ENCODE measurements around the gene FHAD1. TPM values are rescaled to one million over a fixed set of nuclear protein-coding genes. Genes with fewer than 3 reads are reported as not detected.
A peak's percentile ranks its signal among the peaks of the same experiment; 100 is the strongest.

FHAD1 gene
- total RNA-seq, 1 donor from 2014 or later, result not detected

- Mint-ChIP-seq H3K4me1 (ENCODE audit: low read depth) (no peaks in the 10 kb centered on the region), H3K27me3 (ENCODE audit: low read depth) (peaks cover 13% of the 10 kb centered on the region), H3K9me3 (no peaks in the 10 kb centered on the region), H3K36me3 (ENCODE audit: low read depth) (no peaks in the 10 kb centered on the region), H3K27ac (no peak overlapping the region), H3K4me3 (ENCODE audit: low read depth) (no peak overlapping the region)
- intact Hi-C loops (cut with micrococcal nuclease), result loop anchor here (5.0 kb wide), 1 partner anchor 38 kb away; no protein-coding TSS in a partner anchor
- DNase-seq (ENCODE audit: low spot score), result no peak
Observed at GRCh38 chr1:15224259-15224869, 22.7 kb upstream of the FHAD1 start.

GRCh38 chr1:15224974-15225373 lies 22.0 kb upstream of the FHAD1 start:
- no peak overlapping the region for H3K4me3 Mint-ChIP-seq (ENCODE audit: low read depth)
- no peak for DNase-seq (ENCODE audit: low spot score)
- H3K4me1 Mint-ChIP-seq (ENCODE audit: low read depth), result no peaks in the 10 kb centered on the region
- H3K36me3 Mint-ChIP-seq (ENCODE audit: low read depth), result no peaks in the 10 kb centered on the region
- H3K9me3 Mint-ChIP-seq, result no peaks in the 10 kb centered on the region
- H3K27ac Mint-ChIP-seq, result no peak overlapping the region
- peaks cover 18% of the 10 kb centered on the region for H3K27me3 Mint-ChIP-seq (ENCODE audit: low read depth)
- intact Hi-C loops (cut with micrococcal nuclease), result loop anchor here (5.0 kb wide), 1 partner anchor 37 kb away; no protein-coding TSS in a partner anchor

- intact Hi-C loops (cut with micrococcal nuclease), result no loop called here
- no peaks in the 10 kb centered on the region for H3K4me1 Mint-ChIP-seq (ENCODE audit: low read depth)
- no peaks in the 10 kb centered on the region for H3K36me3 Mint-ChIP-seq (ENCODE audit: low read depth)
- no peak overlapping the region for H3K4me3 Mint-ChIP-seq (ENCODE audit: low read depth)
- no peak overlapping the region for H3K27ac Mint-ChIP-seq
- no peak for DNase-seq (ENCODE audit: low spot score)
- peaks cover 20% of the 10 kb centered on the region for H3K27me3 Mint-ChIP-seq (ENCODE audit: low read depth)
- H3K9me3 Mint-ChIP-seq, result no peaks in the 10 kb centered on the region
Observed at GRCh38 chr1:15225461-15225860, 21.6 kb upstream of the FHAD1 start.

- intact Hi-C loops (cut with micrococcal nuclease), result no loop called here
- no peaks in the 10 kb centered on the region for H3K9me3 Mint-ChIP-seq
- peaks cover 16% of the 10 kb centered on the region for H3K27me3 Mint-ChIP-seq (ENCODE audit: low read depth)
- H3K4me3 Mint-ChIP-seq (ENCODE audit: low read depth), result no peak overlapping the region
- no peak overlapping the region for H3K27ac Mint-ChIP-seq
- DNase-seq (ENCODE audit: low spot score), result no peak
- peaks cover 5% of the 10 kb centered on the region for H3K4me1 Mint-ChIP-seq (ENCODE audit: low read depth)
- no peaks in the 10 kb centered on the region for H3K36me3 Mint-ChIP-seq (ENCODE audit: low read depth)
Observed at GRCh38 chr1:15226388-15227255, 20.4 kb upstream of the FHAD1 start.

- Mint-ChIP-seq H3K27me3 (ENCODE audit: low read depth) (peaks cover 10% of the 10 kb centered on the region), H3K9me3 (no peaks in the 10 kb centered on the region), H3K4me1 (ENCODE audit: low read depth) (peaks cover 20% of the 10 kb centered on the region), H3K27ac (no peak overlapping the region), H3K36me3 (ENCODE audit: low read depth) (no peaks in the 10 kb centered on the region), H3K4me3 (ENCODE audit: low read depth) (no peak overlapping the region)
- intact Hi-C loops (cut with micrococcal nuclease), result loop anchor here (5.0 kb wide), 1 partner anchor 183 kb away; no protein-coding TSS in a partner anchor
- DNase-seq (ENCODE audit: low spot score), result no peak
Observed at GRCh38 chr1:15229707-15230131, 17.3 kb upstream of the FHAD1 start.

- no peaks in the 10 kb centered on the region for H3K36me3 Mint-ChIP-seq (ENCODE audit: low read depth)
- peaks cover 27% of the 10 kb centered on the region for H3K4me1 Mint-ChIP-seq (ENCODE audit: low read depth)
- H3K27ac Mint-ChIP-seq, result peak overlapping the region; percentile 38
- intact Hi-C loops (cut with micrococcal nuclease), result loop anchor here (1.0 to 5.0 kb wide), 2 partner anchors 18 to 181 kb away; no protein-coding TSS in a partner anchor
- H3K4me3 Mint-ChIP-seq (ENCODE audit: low read depth), result no peak overlapping the region
- H3K9me3 Mint-ChIP-seq, result no peaks in the 10 kb centered on the region
- peaks cover 12% of the 10 kb centered on the region for H3K27me3 Mint-ChIP-seq (ENCODE audit: low read depth)
- DNase-seq (ENCODE audit: low spot score), result no peak
Observed at GRCh38 chr1:15231714-15232201, 15.3 kb upstream of the FHAD1 start.

GRCh38 chr1:15233689-15234088 lies 13.3 kb upstream of the FHAD1 start:
- peaks cover 17% of the 10 kb centered on the region for H3K27me3 Mint-ChIP-seq (ENCODE audit: low read depth)
- H3K4me1 Mint-ChIP-seq (ENCODE audit: low read depth), result peaks cover 27% of the 10 kb centered on the region
- no peak for DNase-seq (ENCODE audit: low spot score)
- no peaks in the 10 kb centered on the region for H3K9me3 Mint-ChIP-seq
- H3K36me3 Mint-ChIP-seq (ENCODE audit: low read depth), result no peaks in the 10 kb centered on the region
- intact Hi-C loops (cut with micrococcal nuclease), result loop anchor here (5.0 kb wide), 1 partner anchor 179 kb away; no protein-coding TSS in a partner anchor
- H3K27ac Mint-ChIP-seq, result no peak overlapping the region
- H3K4me3 Mint-ChIP-seq (ENCODE audit: low read depth), result no peak overlapping the region

- Mint-ChIP-seq H3K27ac (no peak overlapping the region), H3K4me1 (ENCODE audit: low read depth) (peaks cover 25% of the 10 kb centered on the region), H3K36me3 (ENCODE audit: low read depth) (no peaks in the 10 kb centered on the region), H3K27me3 (ENCODE audit: low read depth) (peaks cover 13% of the 10 kb centered on the region), H3K9me3 (no peaks in the 10 kb centered on the region), H3K4me3 (ENCODE audit: low read depth) (no peak overlapping the region)
- DNase-seq (ENCODE audit: low spot score), result no peak
- intact Hi-C loops (cut with micrococcal nuclease), result no loop called here
Observed at GRCh38 chr1:15236321-15236721, 10.7 kb upstream of the FHAD1 start.

GRCh38 chr1:15236746-15237145 lies 10.3 kb upstream of the FHAD1 start:
- H3K4me3 Mint-ChIP-seq (ENCODE audit: low read depth), result no peak overlapping the region
- H3K4me1 Mint-ChIP-seq (ENCODE audit: low read depth), result peaks cover 21% of the 10 kb centered on the region
- no peaks in the 10 kb centered on the region for H3K9me3 Mint-ChIP-seq
- no peaks in the 10 kb centered on the region for H3K36me3 Mint-ChIP-seq (ENCODE audit: low read depth)
- peaks cover 16% of the 10 kb centered on the region for H3K27me3 Mint-ChIP-seq (ENCODE audit: low read depth)
- intact Hi-C loops (cut with micrococcal nuclease), result no loop called here
- no peak for DNase-seq (ENCODE audit: low spot score)
- no peak overlapping the region for H3K27ac Mint-ChIP-seq

- H3K4me3 Mint-ChIP-seq (ENCODE audit: low read depth), result no peak overlapping the region
- intact Hi-C loops (cut with micrococcal nuclease), result no loop called here
- H3K9me3 Mint-ChIP-seq, result no peaks in the 10 kb centered on the region
- no peak overlapping the region for H3K27ac Mint-ChIP-seq
- peaks cover 17% of the 10 kb centered on the region for H3K4me1 Mint-ChIP-seq (ENCODE audit: low read depth)
- DNase-seq (ENCODE audit: low spot score), result no peak
- peaks cover 28% of the 10 kb centered on the region for H3K27me3 Mint-ChIP-seq (ENCODE audit: low read depth)
- no peaks in the 10 kb centered on the region for H3K36me3 Mint-ChIP-seq (ENCODE audit: low read depth)
Observed at GRCh38 chr1:15238789-15239188, 8.2 kb upstream of the FHAD1 start.

GRCh38 chr1:15242766-15243165 lies 4.3 kb upstream of the FHAD1 start:
- H3K27me3 Mint-ChIP-seq (ENCODE audit: low read depth), result peaks cover 53% of the 10 kb centered on the region
- no peak overlapping the region for H3K4me3 Mint-ChIP-seq (ENCODE audit: low read depth)
- H3K27ac Mint-ChIP-seq, result no peak overlapping the region
- no peak for DNase-seq (ENCODE audit: low spot score)
- intact Hi-C loops (cut with micrococcal nuclease), result no loop called here
- peaks cover 18% of the 10 kb centered on the region for H3K4me1 Mint-ChIP-seq (ENCODE audit: low read depth)
- no peaks in the 10 kb centered on the region for H3K36me3 Mint-ChIP-seq (ENCODE audit: low read depth)
- peaks cover 17% of the 10 kb centered on the region for H3K9me3 Mint-ChIP-seq

- Mint-ChIP-seq H3K9me3 (peaks cover 17% of the 10 kb centered on the region), H3K27ac (no peak overlapping the region), H3K4me3 (ENCODE audit: low read depth) (no peak overlapping the region), H3K4me1 (ENCODE audit: low read depth) (peaks cover 24% of the 10 kb centered on the region), H3K36me3 (ENCODE audit: low read depth) (no peaks in the 10 kb centered on the region), H3K27me3 (ENCODE audit: low read depth) (peaks cover 57% of the 10 kb centered on the region)
- intact Hi-C loops (cut with micrococcal nuclease), result no loop called here
- no peak for DNase-seq (ENCODE audit: low spot score)
Observed at GRCh38 chr1:15243275-15244043, 3.6 kb upstream of the FHAD1 start.
